HEK293T (cell line): ENCODE data around the gene CHCHD3.

Experiments
- BHLHE40 ChIP-seq: fragments of 450-650 bp; IDR thresholded peaks from 2 replicates; pipeline ENCODE4 v1.6.1; 2016; ENCODE audit warnings: mild to moderate bottlenecking, moderate library complexity, borderline replicate concordance
- FOXK2 ChIP-seq: fragments of 450-650 bp; IDR thresholded peaks from 2 replicates; pipeline ENCODE4 v1.6.1; 2016; ENCODE audit warnings: mild to moderate bottlenecking
- LEF1 ChIP-seq: fragments of 450-650 bp; IDR thresholded peaks from 2 replicates; pipeline ENCODE4 v1.6.1; 2017; ENCODE audit warnings: mild to moderate bottlenecking, borderline replicate concordance
- NFRKB ChIP-seq: fragments of 450-650 bp; IDR thresholded peaks from 2 replicates; pipeline ENCODE4 v1.6.1; 2016; ENCODE audit warnings: mild to moderate bottlenecking, moderate library complexity
- PKNOX1 ChIP-seq: fragments of 450-650 bp; IDR thresholded peaks from 2 replicates; pipeline ENCODE4 v1.6.1; 2016
- SP1 ChIP-seq: fragments of 450-650 bp; IDR thresholded peaks from 2 replicates; pipeline ENCODE4 v1.6.1; 2017
- TARDBP ChIP-seq: fragments of 450-650 bp; IDR thresholded peaks from 2 replicates; pipeline ENCODE4 v1.6.1; 2016

DNA sequence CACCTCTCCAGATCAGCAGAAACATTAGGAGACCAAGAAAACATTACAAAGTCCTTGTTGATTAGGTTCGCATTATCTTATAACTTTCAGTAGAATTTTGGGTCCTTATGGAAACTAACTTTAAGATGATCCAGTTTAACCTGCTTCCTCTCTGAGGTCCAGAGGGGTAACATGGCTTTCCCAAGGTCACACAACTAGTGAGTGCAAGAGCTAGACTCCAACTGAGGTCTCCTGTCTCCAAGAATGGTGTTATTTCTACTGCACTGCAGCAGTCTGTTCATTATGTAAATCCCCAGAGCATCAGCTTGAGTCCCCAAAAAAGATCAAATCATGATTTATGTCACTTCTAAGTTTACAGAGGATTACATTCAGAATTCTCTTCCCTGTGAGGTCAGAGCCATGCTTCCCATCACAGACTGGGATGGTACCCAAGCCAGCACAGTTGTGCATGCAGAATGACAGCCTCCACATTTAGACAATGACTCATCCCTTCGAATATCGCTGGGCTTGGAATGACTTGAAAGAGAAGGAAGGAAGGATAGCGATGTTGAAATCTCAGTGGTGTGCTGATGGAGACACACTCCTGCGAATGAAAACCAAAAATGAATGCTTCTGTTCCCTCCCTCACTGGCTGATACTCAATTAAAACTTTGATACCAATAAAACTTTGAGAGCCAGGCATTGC, 342.5 kb downstream of the CHCHD3 start:
- TF ChIP-seq TARDBP (no peak), SP1 (no peak), PKNOX1 (no peak), BHLHE40 (no peak), NFRKB (no peak), LEF1 (no peak), FOXK2 (no peak)
